SK-N-SH (cell line): ENCODE measurements around the gene ZNF354C. TPM values are rescaled to one million over a fixed set of nuclear protein-coding genes. Genes with fewer than 3 reads are reported as not detected.

Experiments
- CTCF ChIA-PET: fragments of 300-600, 350-600 bp; formaldehyde crosslinking; extraction: SDS; loops from one replicate; lab custom pipeline; 2021; lab: Yijun Ruan, JAX
- POLR2A ChIA-PET: fragments of 350-600 bp; sonication (Branson Sonifier 250); formaldehyde crosslinking; extraction: SDS; loops from one replicate; lab custom pipeline; 2020; ENCODE audit warnings: antibody characterized with exemption, inconsistent platforms; lab: Yijun Ruan, JAX
- DNase-seq: peaks from one replicate; pipeline ENCODE4 v3.0.0; 2012
- H2AFZ ChIP-seq: fragments of 200-600 bp; sonication (generic); 2 replicates; pipeline ENCODE4 v1.8.1; 2016; ENCODE audit warnings: antibody characterized with exemption, mild to moderate bottlenecking, low read depth
- H3F3A ChIP-seq: fragments of 200-600 bp; sonication (generic); replicated peaks from 2 replicates; pipeline ENCODE3; 2016; ENCODE audit warnings: antibody characterized with exemption, mild to moderate bottlenecking; ENCODE audit not compliant: insufficient read depth
- H3K27ac ChIP-seq, 2 experiments: fragments of 200-500 bp in 1 of 2; fragments of 200-600 bp in 1 of 2; sonication (Bioruptor generic) in 1 of 2; sonication (generic), shearing (Covaris generic) in 1 of 2; 2 replicates each; pipeline versions ENCODE4 v1.5.1 to v1.6.1; 2014 to 2016; ENCODE audit warnings: low read depth in 2 of 2, inconsistent platforms in 1 of 2, low read length in 1 of 2, mild to moderate bottlenecking in 1 of 2, mixed read lengths in 1 of 2
- H3K27me3 ChIP-seq: fragments of 200-600 bp; sonication (generic), shearing (Covaris generic); 2 replicates; pipeline ENCODE4 v1.6.1; 2016; ENCODE audit warnings: mixed run types; ENCODE audit not compliant: insufficient read depth
- H3K36me3 ChIP-seq, 2 experiments: fragments of 200-500 bp in 1 of 2; fragments of 200-600 bp in 1 of 2; sonication (Bioruptor generic) in 1 of 2; sonication (generic) in 1 of 2; replicated peaks in 1 of 2; 2 replicates each; pipeline versions ENCODE3 to v1.5.1; 2014 to 2016; ENCODE audit warnings: low read length in 1 of 2, mild to moderate bottlenecking in 1 of 2; ENCODE audit not compliant: insufficient read depth in 2 of 2, control insufficient read depth in 1 of 2
- H3K4me1 ChIP-seq, 2 experiments: fragments of 200-500 bp in 1 of 2; fragments of 200-600 bp in 1 of 2; sonication (Bioruptor generic) in 1 of 2; sonication (generic), shearing (Covaris generic) in 1 of 2; 2 replicates each; pipeline versions ENCODE4 v1.5.1 to v1.6.1; 2014 to 2016; ENCODE audit warnings: low read depth in 1 of 2, low read length in 1 of 2, mixed run types in 1 of 2; ENCODE audit not compliant: insufficient read depth in 2 of 2, control insufficient read depth in 1 of 2
- H3K4me2 ChIP-seq: fragments of 200-600 bp; sonication (generic), shearing (Covaris generic); 2 replicates; pipeline ENCODE4 v1.6.1; 2017; ENCODE audit warnings: mixed run types
- H3K4me3 ChIP-seq, 2 experiments: fragments of 200-500 bp in 1 of 2; fragments of 200-600 bp in 1 of 2; sonication (Bioruptor generic) in 1 of 2; sonication (generic), shearing (Covaris generic) in 1 of 2; 2 replicates each; pipeline versions ENCODE4 v1.5.1 to v1.8.1; 2014 to 2016; ENCODE audit warnings: low read depth in 2 of 2, inconsistent platforms in 1 of 2, low read length in 1 of 2, mild to moderate bottlenecking in 1 of 2, mixed read lengths in 1 of 2, moderate library complexity in 1 of 2
- H3K79me2 ChIP-seq: fragments of 200-600 bp; sonication (generic); 2 replicates; pipeline ENCODE4 v1.8.1; 2017; ENCODE audit warnings: mild to moderate bottlenecking; ENCODE audit not compliant: insufficient read depth
- H3K9ac ChIP-seq: fragments of 200-600 bp; sonication (generic); 2 replicates; pipeline ENCODE4 v1.6.1; 2017; ENCODE audit warnings: mixed run types
- H3K9me2 ChIP-seq: fragments of 200-600 bp; sonication (generic); 2 replicates; pipeline ENCODE4 v1.6.1; 2017; ENCODE audit warnings: mixed run types
- H3K9me3 ChIP-seq: fragments of 200-600 bp; sonication (generic); 2 replicates; pipeline ENCODE4 v1.6.1; 2017; ENCODE audit warnings: mixed run types, mild to moderate bottlenecking, moderate library complexity
- H4K20me1 ChIP-seq: fragments of 200-600 bp; sonication (generic); 2 replicates; pipeline ENCODE4 v1.6.1; 2017; ENCODE audit warnings: mild to moderate bottlenecking, mixed run types; ENCODE audit not compliant: insufficient read depth
- EZH2phosphoT487 ChIP-seq: fragments of 200-600 bp; sonication (generic); IDR thresholded peaks from 2 replicates; pipeline ENCODE4 v1.6.1; 2017; ENCODE audit warnings: low read depth, mixed run types, mild to moderate bottlenecking, antibody characterized with exemption, moderate library complexity, borderline replicate concordance
- FOXM1 ChIP-seq: IDR thresholded peaks from 2 replicates; pipeline ENCODE4 v1.4.0; 2012; ENCODE audit warnings: low read depth, mild to moderate bottlenecking
- IRF3 ChIP-seq: fragments of 150-350 bp; IDR thresholded peaks from 2 replicates; pipeline ENCODE4 v1.6.1; 2016; ENCODE audit warnings: mild to moderate bottlenecking, low read depth, low read length
- JUND ChIP-seq: IDR thresholded peaks from 2 replicates; pipeline ENCODE4 v1.4.0; 2012
- MXI1 ChIP-seq: IDR thresholded peaks from 2 replicates; pipeline ENCODE4 v1.6.1; 2012; ENCODE audit warnings: mild to moderate bottlenecking, low read depth, low read length, improper control_type of control experiment
- NFIC ChIP-seq: IDR thresholded peaks from 2 replicates; pipeline ENCODE4 v1.4.0; 2012; ENCODE audit warnings: borderline replicate concordance
- NRF1 ChIP-seq: IDR thresholded peaks from 2 replicates; pipeline ENCODE4 v1.6.1; 2012; ENCODE audit warnings: low read depth, mild to moderate bottlenecking, low read length
- PBX3 ChIP-seq: IDR thresholded peaks from 2 replicates; pipeline ENCODE4; 2012
- REST ChIP-seq: IDR thresholded peaks from 2 replicates; pipeline ENCODE4 v1.6.1; 2012; ENCODE audit warnings: mild to moderate bottlenecking, low read depth, low read length, moderate library complexity
- RXRA ChIP-seq: IDR thresholded peaks from 2 replicates; pipeline ENCODE4 v1.4.0; 2012; ENCODE audit warnings: low read depth, mild to moderate bottlenecking, borderline replicate concordance
- ZBTB33 ChIP-seq: IDR thresholded peaks from 2 replicates; pipeline ENCODE4 v1.4.0; 2012; ENCODE audit warnings: low read depth, borderline replicate concordance
- WGBS: methylation state at CpG from one replicate; pipeline ENCODE4 v1.1.6; 2017; ENCODE audit warnings: low lambda C conversion rate; 5-methylcytosine and 5-hydroxymethylcytosine counted together
- polyA plus RNA-seq, 3 experiments: library from polyadenylated mRNA; depleted of rRNA; stranded (reverse); fragments of >200 nt; gene quantifications; 2 replicates each; pipeline ENCODE4 v1.2.3, GENCODE V29; 2012

ZNF354C gene
- polyA plus RNA-seq, 1 of the 3 experiments (the other 2 are of a cell fraction): 1.1 TPM

GRCh38 chr5:179123491-179124272 is 63.5 kb downstream of the ZNF354C start (continued):
- TF ChIP-seq ZBTB33 (no peak), REST (no peak)

GRCh38 chr5:179124273-179124852 is 64.2 kb downstream of the ZNF354C start:
- Histone ChIP-seq H3K27ac (no peak overlapping the region), H3K4me3 (no peak overlapping the region), H3K9me2 (no peaks in the 10 kb centered on the region), H3K9me3 (no peaks in the 10 kb centered on the region), H3K79me2 (no peaks in the 10 kb centered on the region), H3K36me3 (no peaks in the 10 kb centered on the region), H2AFZ (no peak overlapping the region), H3K9ac (no peak overlapping the region), H3K27me3 (no peaks in the 10 kb centered on the region), H3K4me1 (no peaks in the 10 kb centered on the region), H4K20me1 (no peaks in the 10 kb centered on the region), H3K4me2 (no peak overlapping the region), H3F3A (no peaks in the 10 kb centered on the region)
- no peak for DNase-seq
- POLR2A ChIA-PET: no interaction called here
- CTCF ChIA-PET: interaction anchor here (1.1 kb wide), 1 partner anchor 43 kb away, joined by 4 read pairs; no protein-coding TSS in a partner anchor
- no peak for TF ChIP-seq REST
- no peak for TF ChIP-seq EZH2phosphoT487
- no peak for TF ChIP-seq FOXM1
- no peak for TF ChIP-seq NFIC
- TF ChIP-seq IRF3: no peak
- TF ChIP-seq JUND: no peak
- TF ChIP-seq RXRA: no peak
- TF ChIP-seq NRF1: no peak
- no peak for TF ChIP-seq MXI1
- TF ChIP-seq PBX3: no peak
- no peak for TF ChIP-seq ZBTB33
- WGBS: 22% methylated on average over 7 of the region's 21 CpGs
